PC-3 (cell line): Measurements from ENCODE around the gene KRT8. TPM values are rescaled to one million over a fixed set of nuclear protein-coding genes. Genes with fewer than 3 reads are reported as not detected.

ENCODE experiments used
- ATAC-seq: fragments of 200-7000 bp; cut with Tn5 transposase; 2 replicates; pipeline ENCODE4 v1.9.1; 2020; ENCODE audit warnings: mild to moderate bottlenecking, moderate library complexity
- BruUV-seq: library from RNA; stranded (reverse); fragments of 400-500 nt; replicated peaks from 2 replicates; lab custom pipeline; 2021; lab: Mats Ljungman, UMichigan
- CTCF ChIA-PET: fragments of 300-600 bp; sonication (Branson Sonifier 250); formaldehyde crosslinking; loops from one replicate; lab custom pipeline; 2022; ENCODE audit warnings: antibody characterized with exemption; lab: Charles Lee
- POLR2A ChIA-PET: fragments of 300-600 bp; sonication (Branson Sonifier 250); formaldehyde crosslinking; loops from one replicate; lab custom pipeline; 2022; ENCODE audit warnings: antibody characterized with exemption; ENCODE audit not compliant: unreplicated experiment; lab: Charles Lee
- DNase-seq: peaks from one replicate; pipeline ENCODE4 v3.0.0-alpha.2; 2015
- H2AFZ ChIP-seq: fragments of 300-600 bp; sonication (generic); 2 replicates; pipeline ENCODE4 v1.6.0; 2016; ENCODE audit warnings: antibody characterized with exemption, low read length
- H3F3A ChIP-seq: fragments of 300-600 bp; sonication (generic); one replicate; pipeline ENCODE4 v1.6.0; 2017; ENCODE audit warnings: antibody characterized with exemption, low read length, control low read depth, mild to moderate bottlenecking; ENCODE audit not compliant: unreplicated experiment
- H3K27ac ChIP-seq: fragments of 300-600 bp; sonication (generic); 2 replicates; pipeline ENCODE4 v1.5.1; 2016; ENCODE audit warnings: mild to moderate bottlenecking, low read length
- H3K27me3 ChIP-seq: fragments of 300-600 bp; sonication (generic); 2 replicates; pipeline ENCODE4 v1.6.1; 2016; ENCODE audit warnings: low read length, mixed read lengths
- H3K36me3 ChIP-seq: fragments of 300-600 bp; sonication (generic); 2 replicates; pipeline ENCODE4 v1.6.1; 2016; ENCODE audit warnings: low read depth, mixed run types, low read length, mixed read lengths
- H3K4me1 ChIP-seq: fragments of 300-600 bp; sonication (generic); 2 replicates; pipeline ENCODE4 v1.5.1; 2016; ENCODE audit warnings: low read length; ENCODE audit not compliant: insufficient read depth
- H3K4me2 ChIP-seq: fragments of 300-600 bp; sonication (generic); 2 replicates; pipeline ENCODE4 v1.6.0; 2016; ENCODE audit warnings: low read length
- H3K4me3 ChIP-seq: fragments of 300-600 bp; sonication (generic); 2 replicates; pipeline ENCODE4 v1.5.1; 2016; ENCODE audit warnings: mild to moderate bottlenecking, low read length, mixed read lengths
- H3K79me2 ChIP-seq: fragments of 300-600 bp; sonication (generic); 2 replicates; pipeline ENCODE4 v1.6.1; 2017; ENCODE audit warnings: low read length, mixed read lengths
- H3K9ac ChIP-seq: fragments of 300-600 bp; sonication (generic); 2 replicates; pipeline ENCODE4 v1.6.0; 2016; ENCODE audit warnings: mild to moderate bottlenecking, low read length
- H3K9me2 ChIP-seq: fragments of 300-600 bp; sonication (generic); replicated peaks from 2 replicates; pipeline ENCODE4 v1.6.1; 2016; ENCODE audit warnings: mixed run types, low read length, mixed read lengths
- H3K9me3 ChIP-seq: fragments of 300-600 bp; sonication (generic); 2 replicates; pipeline ENCODE4 v1.6.1; 2016; ENCODE audit warnings: low read length, mixed read lengths
- H4K20me1 ChIP-seq: fragments of 300-600 bp; sonication (generic); 2 replicates; pipeline ENCODE4 v1.6.1; 2016; ENCODE audit warnings: low read length, mixed read lengths
- CTCF ChIP-seq: fragments of 300-600 bp; sonication (generic); conservative IDR thresholded peaks from 2 replicates; pipeline ENCODE4 v1.5.1; 2017; ENCODE audit warnings: antibody characterized with exemption, low read depth, mild to moderate bottlenecking, low read length
- EZH2 ChIP-seq: fragments of 300-600 bp; sonication (generic); IDR thresholded peaks from one replicate; pipeline ENCODE4 v1.6.1; 2017; ENCODE audit warnings: antibody characterized with exemption, mild to moderate bottlenecking, low read length; ENCODE audit not compliant: unreplicated experiment
- EZH2phosphoT487 ChIP-seq: fragments of 300-600 bp; sonication (generic); IDR thresholded peaks from 2 replicates; pipeline ENCODE4 v1.6.1; 2018; ENCODE audit warnings: mild to moderate bottlenecking, antibody characterized with exemption, low read length, borderline replicate concordance
- intact Hi-C: fragments of 100-400 bp; cut with micrococcal nuclease; formaldehyde crosslinking; loops from 2 replicates; pipeline ENCODE4 v1.9.0; 2023
- total RNA-seq: library from RNA; depleted of rRNA; stranded (reverse); fragments of >200 nt; gene quantifications from 2 replicates; pipeline ENCODE4 v1.2.3, GENCODE V29; 2014

KRT8 gene
- total RNA-seq, 1 experiment from 2014 or later: 719 TPM

GRCh38 chr12:52900896-52901714, 3.8 kb downstream of the KRT8 start:
- Histone ChIP-seq H3K4me2 (peak overlapping the region; percentile 6; the same call in 1 of the 2 replicates), H3K79me2 (peaks cover 51% of the 10 kb centered on the region), H3K9me3 (no peaks in the 10 kb centered on the region), H3K4me1 (peaks cover 50% of the 10 kb centered on the region), H3K36me3 (peaks cover 44% of the 10 kb centered on the region), H3K9me2 (no peaks in the 10 kb centered on the region), H3K4me3 (no peak overlapping the region), H3F3A (peaks cover 13% of the 10 kb centered on the region), H3K27me3 (no peaks in the 10 kb centered on the region), H3K27ac (no peak overlapping the region), H4K20me1 (peaks cover 57% of the 10 kb centered on the region), H3K9ac (no peak overlapping the region), H2AFZ (no peak overlapping the region)
- TF ChIP-seq EZH2 (no peak), CTCF (no peak), EZH2phosphoT487 (no peak)
- POLR2A ChIA-PET: no interaction called here
- ATAC-seq: no peak
- intact Hi-C loops: no loop called here
- no TSS peak for BruUV-seq
- CTCF ChIA-PET: no interaction called here
- no peak for DNase-seq

DNA sequence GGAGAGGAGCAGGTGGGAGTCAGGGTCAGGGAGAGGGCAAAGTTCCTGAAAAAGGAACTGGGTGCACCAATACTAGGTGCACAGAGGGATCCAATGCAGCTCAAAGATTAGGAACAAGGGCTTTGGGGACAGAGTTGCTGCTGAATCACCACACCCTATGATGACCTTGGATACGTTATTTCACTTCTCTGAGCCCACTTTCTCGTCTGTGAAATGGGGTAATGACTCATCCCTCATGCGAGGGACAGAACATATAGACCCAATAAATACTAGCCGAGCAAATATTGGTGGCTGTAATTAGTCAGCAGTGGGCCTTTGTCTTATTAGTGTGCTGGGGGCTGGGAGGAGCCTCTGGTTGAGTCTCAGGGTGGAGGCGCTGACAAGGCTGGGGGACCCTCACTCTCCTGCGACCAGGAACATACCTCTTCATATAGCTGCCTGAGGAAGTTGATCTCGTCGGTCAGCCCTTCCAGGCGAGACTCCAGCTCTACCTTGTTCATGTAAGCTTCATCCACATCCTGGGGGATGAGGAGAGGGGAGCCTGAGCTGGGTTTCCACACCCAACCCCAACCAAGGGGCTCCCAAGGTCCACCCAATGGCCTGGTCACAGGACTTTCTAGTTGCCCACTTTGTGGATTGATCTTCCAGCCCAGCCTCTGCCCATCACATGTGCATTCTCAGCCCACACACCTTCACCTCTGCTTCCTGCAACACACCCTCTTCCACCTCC, 4.5 kb downstream of the KRT8 start:
- ChIA-PET CTCF (no interaction called here), POLR2A (no interaction called here)
- TF ChIP-seq EZH2phosphoT487 (no peak), EZH2 (no peak), CTCF (no peak)
- BruUV-seq: no TSS peak
- Histone ChIP-seq H3K9me3 (no peaks in the 10 kb centered on the region), H3K9me2 (no peaks in the 10 kb centered on the region), H3F3A (peaks cover 18% of the 10 kb centered on the region), H4K20me1 (peaks cover 62% of the 10 kb centered on the region), H3K27me3 (no peaks in the 10 kb centered on the region), H3K4me1 (peaks cover 51% of the 10 kb centered on the region), H3K4me2 (peak overlapping the region; percentile 6; the same call in 1 of the 2 replicates), H3K4me3 (no peak overlapping the region), H3K79me2 (peaks cover 49% of the 10 kb centered on the region), H2AFZ (no peak overlapping the region), H3K36me3 (peaks cover 44% of the 10 kb centered on the region), H3K27ac (no peak overlapping the region), H3K9ac (no peak overlapping the region)
- ATAC-seq: no peak
- intact Hi-C loops: no loop called here
- DNase-seq: peak; percentile 27
